Endothelial cell of umbilical vein (primary cell): ENCODE data around the gene HTR3E. TPM values are rescaled to one million over a fixed set of nuclear protein-coding genes. Genes with fewer than 3 reads are reported as not detected.

Source experiments
- BruUV-seq: library from RNA; stranded (reverse); fragments of 400-500 nt; replicated peaks from 2 replicates; lab custom pipeline; 2021; lab: Mats Ljungman, UMichigan
- CTCF ChIA-PET: fragments of 300-600, 350-600 bp; sonication (Branson Sonifier 250); formaldehyde crosslinking; loops from one replicate; lab custom pipeline; 2021; ENCODE audit warnings: antibody characterized with exemption, inconsistent platforms; lab: Charles Lee
- POLR2A ChIA-PET: fragments of 300-600, 350-600 bp; sonication (Branson Sonifier 250); formaldehyde crosslinking; loops from one replicate; lab custom pipeline; 2021; ENCODE audit warnings: antibody characterized with exemption, inconsistent platforms; lab: Charles Lee
- DNase-seq: peaks from one replicate; pipeline ENCODE4 v3.0.0-alpha.2; 2011; ENCODE audit warnings: low read depth, low spot score
- FAIRE-seq: peaks from 2 replicates; lab custom pipeline; 2011; peaks lifted over from hg19 to GRCh38; lab: Jason Lieb, UNC
- H2AFZ ChIP-seq: 2 replicates; pipeline ENCODE4 v1.6.0; 2012; ENCODE audit warnings: low read depth, low read length, control low read depth, inconsistent platforms
- H3K27ac ChIP-seq: 2 replicates; pipeline ENCODE4 v1.5.1; 2011; ENCODE audit warnings: low read depth, mild to moderate bottlenecking, control low read depth, low read length, moderate library complexity; ENCODE audit not compliant: insufficient read depth
- H3K27me3 ChIP-seq, 2 experiments: 2 replicates each; pipeline versions ENCODE4 v1.6.0 to v1.6.1; 2011; ENCODE audit warnings: low read length in 2 of 2, mixed read lengths in 1 of 2; ENCODE audit not compliant: control insufficient read depth in 2 of 2, insufficient read depth in 2 of 2
- H3K36me3 ChIP-seq, 2 experiments: 2 replicates in 1 of 2; 3 replicates in 1 of 2; pipeline ENCODE4 v1.5.1; 2011; ENCODE audit warnings: low read length in 2 of 2, mild to moderate bottlenecking in 1 of 2, moderate library complexity in 1 of 2; ENCODE audit not compliant: control insufficient read depth in 2 of 2, insufficient read depth in 2 of 2; ENCODE audit errors: extremely low read depth in 1 of 2
- H3K4me1 ChIP-seq: 3 replicates; pipeline ENCODE4 v1.5.1; 2011; ENCODE audit warnings: mild to moderate bottlenecking, low read length; ENCODE audit not compliant: control insufficient read depth, insufficient read depth; ENCODE audit errors: extremely low read depth
- H3K4me2 ChIP-seq: 2 replicates; pipeline ENCODE4 v1.6.1; 2011; ENCODE audit warnings: low read length, control low read depth, mixed read lengths; ENCODE audit not compliant: insufficient read depth
- H3K4me3 ChIP-seq, 3 experiments: fragments of 200-600 bp in 1 of 3; sonication (generic), shearing (Covaris generic) in 1 of 3; replicated peaks in 1 of 3; 2 replicates each; pipeline ENCODE4 v1.5.1; 2011 to 2016; ENCODE audit warnings: control low read depth in 3 of 3, low read length in 3 of 3, mild to moderate bottlenecking in 2 of 3, inconsistent platforms in 1 of 3, low read depth in 1 of 3, moderate library complexity in 1 of 3; ENCODE audit not compliant: insufficient read depth in 1 of 3
- H3K79me2 ChIP-seq: 2 replicates; pipeline ENCODE4 v1.6.0; 2012; ENCODE audit warnings: low read length, inconsistent platforms; ENCODE audit not compliant: control insufficient read depth, insufficient read depth
- H3K9ac ChIP-seq: replicated peaks from 2 replicates; pipeline ENCODE3; 2011; ENCODE audit warnings: low read length, control low read depth; ENCODE audit not compliant: insufficient read depth; ENCODE audit errors: extremely low read depth
- H3K9me1 ChIP-seq: replicated peaks from 3 replicates; pipeline ENCODE4 v1.6.0; 2011; ENCODE audit warnings: mild to moderate bottlenecking, low read length; ENCODE audit not compliant: control insufficient read depth, insufficient read depth; ENCODE audit errors: extremely low read depth
- H3K9me3 ChIP-seq: replicated peaks from 2 replicates; pipeline ENCODE4 v1.5.1; 2012; ENCODE audit warnings: low read length, inconsistent platforms; ENCODE audit not compliant: control insufficient read depth, insufficient read depth
- H4K20me1 ChIP-seq: replicated peaks from 2 replicates; pipeline ENCODE3; 2011; ENCODE audit warnings: mild to moderate bottlenecking, low read length; ENCODE audit not compliant: control insufficient read depth, insufficient read depth; ENCODE audit errors: extremely low read depth
- EZH2 ChIP-seq: IDR thresholded peaks from 2 replicates; pipeline ENCODE4 v1.6.1; 2012; ENCODE audit warnings: borderline replicate concordance, low read depth, mild to moderate bottlenecking, moderate library complexity, low read length, inconsistent platforms; ENCODE audit not compliant: severe bottlenecking
- FOS ChIP-seq: IDR thresholded peaks from 2 replicates; pipeline ENCODE4 v1.6.1; 2011; ENCODE audit warnings: mild to moderate bottlenecking, low read length, moderate library complexity, borderline replicate concordance; ENCODE audit not compliant: insufficient read depth
- JUN ChIP-seq: IDR thresholded peaks from 2 replicates; pipeline ENCODE4 v1.6.1; 2011; ENCODE audit warnings: borderline replicate concordance, low read depth; ENCODE audit not compliant: insufficient read length, insufficient read depth
- MYC ChIP-seq: IDR thresholded peaks from one replicate; pipeline ENCODE4 v1.6.1; 2011; ENCODE audit warnings: mild to moderate bottlenecking, low read depth, low read length
- POLR2A ChIP-seq: IDR thresholded peaks from 2 replicates; pipeline ENCODE4 v1.6.1; 2012; ENCODE audit warnings: low read depth, mild to moderate bottlenecking, control low read depth, low read length
- POLR2AphosphoS5 ChIP-seq: IDR thresholded peaks from 2 replicates; pipeline ENCODE4 v1.6.1; 2012; ENCODE audit warnings: low read depth, mild to moderate bottlenecking, control low read depth, low read length, moderate library complexity; ENCODE audit not compliant: insufficient read depth
- dilution Hi-C: fragments of 300-500 bp; cut with MboI; formaldehyde crosslinking; loops from one replicate; pipeline ENCODE4 v1.15.0; 2019; ENCODE audit warnings: low sequenced_read_pairs; ENCODE audit not compliant: extremely low pct_ligation_motif_present
- intact Hi-C: fragments of 100-400 bp; cut with micrococcal nuclease; formaldehyde crosslinking; loops from one replicate; pipeline ENCODE4 v1.10.0; 2022
- polyA plus RNA-seq, 4 experiments: library from polyadenylated mRNA; depleted of rRNA in 3 of 4; stranded (reverse) in 3 of 4; unstranded in 1 of 4; fragments of >200 nt; gene quantifications; 2 replicates each; pipeline versions ENCODE4 v1.2.1 to v1.2.3, GENCODE V29; 2011 to 2012; ENCODE audit warnings: missing spikeins in 1 of 4
- total RNA-seq: library from RNA; stranded (reverse); gene quantifications from 2 replicates; pipeline ENCODE4 v1.2.3, GENCODE V29; 2021
- TF ChIP-seq, protein P1 (sequence below), 2 donors: IDR thresholded peaks; 1 replicate in 1 of 2; 2 replicates in 1 of 2; pipeline ENCODE4 v1.5.1; 2011; ENCODE audit warnings: low read length in 2 of 2, mild to moderate bottlenecking in 2 of 2, moderate library complexity in 2 of 2, control low read depth in 1 of 2, inconsistent platforms in 1 of 2, low read depth in 1 of 2; ENCODE audit not compliant: insufficient read depth in 1 of 2; ENCODE audit errors: extremely low read depth in 1 of 2
- TF ChIP-seq, protein P2 (sequence below): IDR thresholded peaks from 2 replicates; pipeline ENCODE4 v1.6.1; 2011; ENCODE audit not compliant: insufficient read depth, insufficient read length

HTR3E gene
- total and polyA plus RNA-seq, 2 donors (not counting 3 experiments of a cell fraction or from before 2014, with no cell fraction given), result not detected

DNA sequence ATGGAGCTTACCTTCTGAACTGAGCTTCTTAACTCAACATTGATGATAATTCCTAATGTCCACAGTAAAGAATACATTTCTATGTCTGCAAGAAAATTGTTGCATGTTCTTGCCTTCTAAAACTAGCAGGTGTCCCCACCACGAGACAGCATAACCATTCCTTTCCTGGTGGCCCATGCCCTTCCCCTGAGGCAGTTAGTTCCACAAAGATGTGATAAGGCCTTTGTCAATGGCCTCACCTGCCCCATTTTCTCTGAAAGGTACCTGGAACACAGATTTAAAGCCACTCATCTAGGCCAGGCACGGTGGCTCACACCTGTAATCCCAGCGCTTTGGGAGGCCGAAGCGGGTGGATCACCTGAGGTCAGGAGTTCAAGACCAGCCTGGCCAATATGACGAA lies 21.0 kb upstream of the HTR3E start:
- Histone ChIP-seq H3K79me2 (no peaks in the 10 kb centered on the region), H3K27ac (no peak overlapping the region), H3K9ac (no peak overlapping the region), H3K9me3 (no peaks in the 10 kb centered on the region), H3K4me3 (no peak overlapping the region), H3K4me1 (no peaks in the 10 kb centered on the region), H4K20me1 (no peaks in the 10 kb centered on the region), H3K27me3 (peaks cover 3 to 4% of the 10 kb centered on the region in 2 experiments), H3K9me1 (no peaks in the 10 kb centered on the region), H2AFZ (no peak overlapping the region), H3K36me3 (no peaks in the 10 kb centered on the region), H3K4me2 (no peak overlapping the region)
- BruUV-seq, result no TSS peak
- ChIA-PET POLR2A (no interaction called here), CTCF (no interaction called here)
- no peak for TF ChIP-seq FOS
- no peak for TF ChIP-seq EZH2
- TF ChIP-seq, protein P1, sequence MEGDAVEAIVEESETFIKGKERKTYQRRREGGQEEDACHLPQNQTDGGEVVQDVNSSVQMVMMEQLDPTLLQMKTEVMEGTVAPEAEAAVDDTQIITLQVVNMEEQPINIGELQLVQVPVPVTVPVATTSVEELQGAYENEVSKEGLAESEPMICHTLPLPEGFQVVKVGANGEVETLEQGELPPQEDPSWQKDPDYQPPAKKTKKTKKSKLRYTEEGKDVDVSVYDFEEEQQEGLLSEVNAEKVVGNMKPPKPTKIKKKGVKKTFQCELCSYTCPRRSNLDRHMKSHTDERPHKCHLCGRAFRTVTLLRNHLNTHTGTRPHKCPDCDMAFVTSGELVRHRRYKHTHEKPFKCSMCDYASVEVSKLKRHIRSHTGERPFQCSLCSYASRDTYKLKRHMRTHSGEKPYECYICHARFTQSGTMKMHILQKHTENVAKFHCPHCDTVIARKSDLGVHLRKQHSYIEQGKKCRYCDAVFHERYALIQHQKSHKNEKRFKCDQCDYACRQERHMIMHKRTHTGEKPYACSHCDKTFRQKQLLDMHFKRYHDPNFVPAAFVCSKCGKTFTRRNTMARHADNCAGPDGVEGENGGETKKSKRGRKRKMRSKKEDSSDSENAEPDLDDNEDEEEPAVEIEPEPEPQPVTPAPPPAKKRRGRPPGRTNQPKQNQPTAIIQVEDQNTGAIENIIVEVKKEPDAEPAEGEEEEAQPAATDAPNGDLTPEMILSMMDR (IDR thresholded peaks at IDR 0.05; ENCODE audit: extremely low read depth in 1 of 2, insufficient read depth in 1 of 2, low read depth in 1 of 2, low read length in 2 of 2), result no peak
- TF ChIP-seq, protein P2, sequence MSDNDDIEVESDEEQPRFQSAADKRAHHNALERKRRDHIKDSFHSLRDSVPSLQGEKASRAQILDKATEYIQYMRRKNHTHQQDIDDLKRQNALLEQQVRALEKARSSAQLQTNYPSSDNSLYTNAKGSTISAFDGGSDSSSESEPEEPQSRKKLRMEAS, result no peak
- no peak for TF ChIP-seq POLR2A
- TF ChIP-seq POLR2AphosphoS5, result no peak
- no peak for TF ChIP-seq MYC
- no peak for TF ChIP-seq JUN
- FAIRE-seq, result no peak
- dilution Hi-C loops (no loop called here), intact Hi-C loops (no loop called here)
- no peak for DNase-seq
